GM12878 (cell line): ENCODE data around the gene RASA4B. TPM values are rescaled to one million over a fixed set of nuclear protein-coding genes. Genes with fewer than 3 reads are reported as not detected.

ENCODE experiments used
- CEBPB ChIP-seq, 2 experiments: fragments of 150-350 bp in 1 of 2; IDR thresholded peaks; 2 replicates each; pipeline ENCODE4 v1.6.1; 2012 to 2014; ENCODE audit warnings: low read depth in 2 of 2, low read length in 2 of 2, borderline replicate concordance in 1 of 2, inconsistent platforms in 1 of 2
- CTCF ChIP-seq, 3 experiments: IDR thresholded peaks in 2 of 3; conservative IDR thresholded peaks in 1 of 3; 2 replicates each; pipeline ENCODE4 v1.5.1; 2011; ENCODE audit warnings: low read depth in 3 of 3, low read length in 3 of 3, mild to moderate bottlenecking in 3 of 3, control low read depth in 2 of 3, moderate library complexity in 2 of 3, inconsistent platforms in 1 of 3, mixed read lengths in 1 of 3; ENCODE audit not compliant: control insufficient read depth in 2 of 3, insufficient read depth in 1 of 3; ENCODE audit errors: extremely low read depth in 1 of 3
- DPF2 ChIP-seq: fragments of 450-650 bp; IDR thresholded peaks from 2 replicates; pipeline ENCODE4 v1.6.1; 2017; ENCODE audit warnings: mild to moderate bottlenecking
- E2F8 ChIP-seq: fragments of 450-650 bp; IDR thresholded peaks from 2 replicates; pipeline ENCODE4 v1.6.1; 2018; ENCODE audit warnings: mild to moderate bottlenecking, low read depth, moderate library complexity; ENCODE audit not compliant: partially characterized antibody
- ESRRA ChIP-seq: IDR thresholded peaks from 2 replicates; pipeline ENCODE4 v1.6.1; 2012; ENCODE audit warnings: mild to moderate bottlenecking, low read length, improper control_type of control experiment
- FOXK2 ChIP-seq: fragments of 450-650 bp; IDR thresholded peaks from 2 replicates; pipeline ENCODE4 v1.6.1; 2017; ENCODE audit warnings: mild to moderate bottlenecking, moderate library complexity
- HDGF ChIP-seq: fragments of 450-650 bp; IDR thresholded peaks from 2 replicates; pipeline ENCODE4 v1.6.1; 2016; ENCODE audit warnings: antibody characterized with exemption
- IKZF2 ChIP-seq, 2 experiments: fragments of 450-650 bp; IDR thresholded peaks; 2 replicates each; pipeline ENCODE4 v1.6.1; 2017; ENCODE audit warnings: mild to moderate bottlenecking in 2 of 2, moderate library complexity in 2 of 2
- IRF3 ChIP-seq: fragments of 450-650 bp; IDR thresholded peaks from 2 replicates; pipeline ENCODE4 v1.6.1; 2014; ENCODE audit warnings: mild to moderate bottlenecking
- JUND ChIP-seq: IDR thresholded peaks from 2 replicates; pipeline ENCODE4 v1.6.1; 2012; ENCODE audit warnings: low read depth, mild to moderate bottlenecking, low read length, improper control_type of control experiment, moderate library complexity
- KAT2A ChIP-seq: conservative IDR thresholded peaks from 2 replicates; pipeline ENCODE4 v1.6.1; 2011; ENCODE audit warnings: low read depth, low read length; ENCODE audit not compliant: control insufficient read depth
- POLR2AphosphoS5 ChIP-seq: IDR thresholded peaks from 2 replicates; pipeline ENCODE4 v1.6.1; 2011; ENCODE audit warnings: mild to moderate bottlenecking, low read length, inconsistent platforms
- RAD21 ChIP-seq: IDR thresholded peaks from 2 replicates; pipeline ENCODE4 v1.6.1; 2011; ENCODE audit warnings: mild to moderate bottlenecking, low read depth, low read length, moderate library complexity; ENCODE audit not compliant: insufficient read depth
- RUNX3 ChIP-seq: IDR thresholded peaks from 2 replicates; pipeline ENCODE4 v1.6.1; 2012; ENCODE audit warnings: low read length, inconsistent platforms
- SMAD1 ChIP-seq: fragments of 450-650 bp; IDR thresholded peaks from 2 replicates; pipeline ENCODE4 v1.6.1; 2018; ENCODE audit warnings: mild to moderate bottlenecking, low read depth; ENCODE audit not compliant: partially characterized antibody
- SREBF1 ChIP-seq: IDR thresholded peaks from 2 replicates; pipeline ENCODE4 v1.6.1; 2012; ENCODE audit warnings: mild to moderate bottlenecking, low read length
- TCF7 ChIP-seq: IDR thresholded peaks from 2 replicates; pipeline ENCODE4 v1.6.1; 2014; ENCODE audit warnings: antibody characterized with exemption, borderline replicate concordance
- USF2 ChIP-seq: IDR thresholded peaks from 2 replicates; pipeline ENCODE4 v1.6.1; 2011; ENCODE audit warnings: low read depth, low read length, improper control_type of control experiment, borderline replicate concordance
- YBX1 ChIP-seq: fragments of 450-650 bp; IDR thresholded peaks from 2 replicates; pipeline ENCODE4 v1.6.1; 2016; ENCODE audit warnings: antibody characterized with exemption
- ZBTB33 ChIP-seq: fragments of 450-650 bp; IDR thresholded peaks from 2 replicates; pipeline ENCODE4 v1.6.1; 2017; ENCODE audit warnings: mild to moderate bottlenecking
- ZNF207 ChIP-seq: fragments of 450-650 bp; IDR thresholded peaks from 2 replicates; pipeline ENCODE4 v1.6.1; 2014; ENCODE audit warnings: antibody characterized with exemption, mild to moderate bottlenecking, borderline replicate concordance
- ZZZ3 ChIP-seq: IDR thresholded peaks from 2 replicates; pipeline ENCODE4 v1.6.1; 2011; ENCODE audit warnings: low read depth; ENCODE audit not compliant: control insufficient read depth, insufficient read length
- polyA plus RNA-seq, 11 experiments: library from polyadenylated mRNA; depleted of rRNA in 4 of 11; unstranded in 6 of 11; stranded (reverse) in 5 of 11; fragments of >200 nt; fragmentation: Nextera tagmentation in 4 of 11; fragmentation: Illumina TruSeq in 1 of 11; extraction: Ambion mirVana in 4 of 11; extraction: Trizol in 1 of 11; gene quantifications; 1 replicate in 1 of 11; 2 replicates in 10 of 11; pipeline versions ENCODE4 v1.2.1 to v1.2.3, GENCODE V29; 2011 to 2016; ENCODE audit warnings: inconsistent platforms in 2 of 11, missing spikeins in 2 of 11, low read depth in 1 of 11
- total RNA-seq, 4 experiments: library from RNA; depleted of rRNA in 3 of 4; stranded (reverse); fragments of >200 nt in 3 of 4; fragmentation: Illumina TruSeq in 1 of 4; extraction: Trizol in 1 of 4; gene quantifications; 2 replicates each; pipeline versions ENCODE4 v1.2.1 to v1.2.3, GENCODE V29; 2013 to 2021

RASA4B gene
- total and polyA plus RNA-seq, 10 of the 15 experiments (the other 5 are each of a cell fraction or from before 2014, with no cell fraction given): 0.10 to 16.4 (median 6.4) TPM

- no peak; the same call in 1 of the 2 replicates for TF ChIP-seq IRF3
- no peak for TF ChIP-seq FOXK2
- TF ChIP-seq CTCF (IDR thresholded peaks at IDR 0.05 in 2 of 3, conservative IDR thresholded peaks at IDR 0.05 in 1 of 3; ENCODE audit: control insufficient read depth in 2 of 3, extremely low read depth in 1 of 3, insufficient read depth in 1 of 3, low read depth in 3 of 3, low read length in 3 of 3): peak in 2 of 3 experiments; percentile 12 to 38; a peak in 4 of 6 replicates
- no peak for TF ChIP-seq E2F8
- peak; percentile 75 for TF ChIP-seq DPF2
- no peak for TF ChIP-seq SMAD1
- no peak for TF ChIP-seq YBX1
- TF ChIP-seq HDGF: 0 out of 2 replicates have a peak, but pooled peaks have one; percentile 65
- no peak for TF ChIP-seq TCF7
- 0 out of 2 replicates have a peak, but pooled peaks have one; percentile 76 for TF ChIP-seq ZNF207
- no peak for TF ChIP-seq ESRRA
- TF ChIP-seq POLR2AphosphoS5: peak; percentile 85
- no peak for TF ChIP-seq KAT2A
- TF ChIP-seq ZZZ3: no peak
- TF ChIP-seq CEBPB (IDR thresholded peaks at IDR 0.05; ENCODE audit: borderline replicate concordance in 1 of 2, low read depth in 2 of 2, low read length in 2 of 2): 0 out of 4 replicates have a peak, but pooled peaks of 1 of the 2 experiments have one; percentile 5
- TF ChIP-seq RAD21: 0 out of 2 replicates have a peak, but pooled peaks have one; percentile 11
- TF ChIP-seq SREBF1: peak; percentile 78
- no peak for TF ChIP-seq JUND
- TF ChIP-seq USF2: peak; percentile 39
- TF ChIP-seq IKZF2 (IDR thresholded peaks at IDR 0.05): no peak
- TF ChIP-seq RUNX3: peak; percentile 41; the same call in 1 of the 2 replicates
- TF ChIP-seq ZBTB33: 0 out of 2 replicates have a peak, but pooled peaks have one; percentile 7
Measured at GRCh38 chr7:102464577-102465280, 52.8 kb downstream of the RASA4B start, which contains the start of the genes ALKBH4 and LRWD1 (continued).
